Gastroesophageal sphincter (tissue), 4 donors: ENCODE measurements around the gene JAG2. TPM values are rescaled to one million over a fixed set of nuclear protein-coding genes. Genes with fewer than 3 reads are reported as not detected.

Experiments used
- ATAC-seq: fragments of 150-250 bp; one replicate; pipeline ENCODE4 v1.9.1; 2016; ENCODE audit warnings: mild to moderate bottlenecking, moderate library complexity
- H3K27ac ChIP-seq, 4 donors: fragments of 200-600 bp; sonication (generic) in 3 of 4; 1 replicate in 3 of 4; 2 replicates in 1 of 4; pipeline ENCODE4 v1.5.1; 2016 to 2019
- H3K27me3 ChIP-seq: fragments of 200-600 bp; sonication (generic); one replicate; pipeline ENCODE4 v1.5.1; 2019
- H3K36me3 ChIP-seq, 2 donors: fragments of 200-600 bp; sonication (generic); one replicate each; pipeline ENCODE4 v1.5.1; 2019; ENCODE audit warnings: control low read depth in 1 of 2
- H3K4me1 ChIP-seq, 3 donors: fragments of 200-600 bp; sonication (generic); 1 replicate in 2 of 3; 2 replicates in 1 of 3; pipeline ENCODE4 v1.5.1; 2016 to 2019; ENCODE audit warnings: control low read depth in 2 of 3
- H3K4me3 ChIP-seq, 2 donors: fragments of 200-600 bp; sonication (generic); one replicate each; pipeline ENCODE4 v1.5.1; 2019; ENCODE audit warnings: mild to moderate bottlenecking in 1 of 2, moderate library complexity in 1 of 2
- H3K9me3 ChIP-seq, 3 donors: fragments of 200-600 bp; sonication (generic); one replicate each; pipeline ENCODE4 v1.5.1; 2017 to 2019; ENCODE audit warnings: control low read depth in 2 of 3
- EP300 ChIP-seq: sonication (generic); formaldehyde crosslinking; IDR thresholded peaks from one replicate; pipeline ENCODE4 v1.6.1; 2017; ENCODE audit warnings: antibody characterized with exemption, mild to moderate bottlenecking
- POLR2A ChIP-seq, 2 donors: fragments of 450-650 bp; IDR thresholded peaks; one replicate each; pipeline ENCODE4 v1.6.1; 2017; ENCODE audit warnings: antibody characterized with exemption in 2 of 2, mild to moderate bottlenecking in 2 of 2, moderate library complexity in 1 of 2
- POLR2AphosphoS5 ChIP-seq: sonication (generic); formaldehyde crosslinking; IDR thresholded peaks from one replicate; pipeline ENCODE4 v1.6.1; 2017; ENCODE audit warnings: antibody characterized with exemption
- WGBS, 2 donors: methylation state at CpG; one replicate each; pipeline ENCODE4 v1.1.5; 2018; ENCODE audit warnings: low coverage in 1 of 2; 5-methylcytosine and 5-hydroxymethylcytosine counted together
- total RNA-seq, 4 donors: library from RNA; depleted of rRNA; stranded (reverse); fragments of >200 nt; gene quantifications; one replicate each; pipeline ENCODE4 v1.1.0, GENCODE V29; 2016
- TF ChIP-seq, protein P1 (sequence below), 4 experiments: fragments of 200-600 bp in 2 of 4; fragments of 450-650 bp in 2 of 4; sonication (generic) in 1 of 4; IDR thresholded peaks; one replicate each; pipeline ENCODE4 v1.5.1; 2017 to 2019; ENCODE audit warnings: antibody characterized with exemption in 4 of 4, mild to moderate bottlenecking in 2 of 4, moderate library complexity in 2 of 4

JAG2 gene
- total RNA-seq, 4 donors from 2014 or later: 3.7 to 18.8 (median 14.5) TPM

DNA sequence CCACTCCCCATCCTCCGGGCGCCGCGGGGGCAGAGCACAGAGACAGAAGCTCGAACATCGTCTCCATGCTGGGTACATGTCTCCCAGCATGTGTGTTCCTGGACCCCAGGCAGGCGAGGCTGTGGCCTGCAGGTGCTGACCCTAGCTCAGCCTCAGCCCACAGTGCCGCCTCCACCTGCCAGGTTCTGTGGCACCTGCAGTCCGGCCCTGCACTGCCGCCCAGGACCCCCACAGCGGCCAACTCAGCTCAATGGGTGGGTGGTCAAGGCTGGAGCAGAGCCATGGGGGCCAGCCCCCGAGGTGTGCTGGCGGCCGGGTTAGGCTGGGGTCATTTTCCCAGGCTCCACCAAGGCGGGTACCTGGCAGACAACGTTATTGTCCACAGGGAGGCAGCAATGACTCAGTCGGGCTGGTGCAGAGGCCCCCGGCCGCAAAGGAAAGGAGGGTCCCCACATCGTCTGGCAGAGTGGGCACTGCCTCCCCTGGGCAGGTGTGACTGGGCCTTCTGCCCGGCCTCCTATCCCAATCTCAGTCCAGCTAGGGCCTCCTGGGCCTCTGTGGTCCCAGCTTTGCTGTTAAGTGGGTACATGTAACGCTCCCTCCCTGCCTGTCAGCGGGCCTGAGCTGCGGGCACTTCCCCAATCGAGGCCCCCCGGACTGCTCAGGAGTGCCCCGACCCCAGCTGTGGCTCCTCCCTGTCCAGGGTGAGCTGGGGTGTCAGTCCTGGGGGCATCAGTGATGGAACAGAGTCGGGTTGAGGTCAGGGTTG lies 32.8 kb upstream of the JAG2 start:
- no peaks in the 10 kb centered on the region for H3K9me3 ChIP-seq
- WGBS, 2 donors: no CpG with 5 or more reads among the region's 28 CpGs
- H3K36me3 ChIP-seq: no peaks in the 10 kb centered on the region
- H3K4me1 ChIP-seq: peaks cover 0 to 76% (median 26%) of the 10 kb centered on the region in 3 donors
- no peak for ATAC-seq
- H3K27ac ChIP-seq: peak overlapping the region in 2 of 4 donors; percentile 20 to 33
- no peak for TF ChIP-seq EP300
- no peak for TF ChIP-seq POLR2AphosphoS5
- TF ChIP-seq, protein P1, sequence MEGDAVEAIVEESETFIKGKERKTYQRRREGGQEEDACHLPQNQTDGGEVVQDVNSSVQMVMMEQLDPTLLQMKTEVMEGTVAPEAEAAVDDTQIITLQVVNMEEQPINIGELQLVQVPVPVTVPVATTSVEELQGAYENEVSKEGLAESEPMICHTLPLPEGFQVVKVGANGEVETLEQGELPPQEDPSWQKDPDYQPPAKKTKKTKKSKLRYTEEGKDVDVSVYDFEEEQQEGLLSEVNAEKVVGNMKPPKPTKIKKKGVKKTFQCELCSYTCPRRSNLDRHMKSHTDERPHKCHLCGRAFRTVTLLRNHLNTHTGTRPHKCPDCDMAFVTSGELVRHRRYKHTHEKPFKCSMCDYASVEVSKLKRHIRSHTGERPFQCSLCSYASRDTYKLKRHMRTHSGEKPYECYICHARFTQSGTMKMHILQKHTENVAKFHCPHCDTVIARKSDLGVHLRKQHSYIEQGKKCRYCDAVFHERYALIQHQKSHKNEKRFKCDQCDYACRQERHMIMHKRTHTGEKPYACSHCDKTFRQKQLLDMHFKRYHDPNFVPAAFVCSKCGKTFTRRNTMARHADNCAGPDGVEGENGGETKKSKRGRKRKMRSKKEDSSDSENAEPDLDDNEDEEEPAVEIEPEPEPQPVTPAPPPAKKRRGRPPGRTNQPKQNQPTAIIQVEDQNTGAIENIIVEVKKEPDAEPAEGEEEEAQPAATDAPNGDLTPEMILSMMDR (IDR thresholded peaks at IDR 0.05): no peak
- no peak for TF ChIP-seq POLR2A (IDR thresholded peaks at IDR 0.05)
- H3K27me3 ChIP-seq: peaks cover 59% of the 10 kb centered on the region
- H3K4me3 ChIP-seq: no peak overlapping the region

DNA sequence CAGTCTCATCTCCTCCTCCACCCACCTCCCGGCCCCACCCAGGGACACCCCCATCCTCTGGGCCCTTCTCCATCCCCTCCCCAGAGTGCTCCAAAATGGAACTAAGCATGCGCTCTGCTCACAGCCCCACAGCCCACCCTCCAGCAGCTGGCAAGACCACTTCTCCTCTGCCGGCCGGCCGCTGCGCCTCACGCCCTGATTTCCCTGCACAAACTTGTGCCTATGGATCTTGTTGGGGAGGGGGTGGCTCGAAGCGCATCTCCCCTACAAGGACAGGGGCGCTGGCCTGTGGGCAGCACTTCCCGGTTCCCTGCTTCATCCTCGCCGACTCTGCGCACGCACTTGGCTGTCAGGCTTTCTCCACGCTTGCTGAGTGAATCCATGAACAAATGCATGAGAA lies 32.1 kb upstream of the JAG2 start:
- H3K9me3 ChIP-seq: no peaks in the 10 kb centered on the region
- no peaks in the 10 kb centered on the region for H3K36me3 ChIP-seq
- H3K27me3 ChIP-seq: peaks cover 66% of the 10 kb centered on the region
- H3K4me3 ChIP-seq: no peak overlapping the region
- WGBS, 2 donors: 56 to 69% methylated on average over 3 to 6 of the region's 16 CpGs
- TF ChIP-seq EP300 (no peak), POLR2A (IDR thresholded peaks at IDR 0.05) (no peak), POLR2AphosphoS5 (no peak)
- TF ChIP-seq, protein P1 (IDR thresholded peaks at IDR 0.05): no peak
- no peak overlapping the region for H3K27ac ChIP-seq
- peaks cover 0 to 79% (median 33%) of the 10 kb centered on the region in 3 donors for H3K4me1 ChIP-seq
- ATAC-seq: no peak

DNA sequence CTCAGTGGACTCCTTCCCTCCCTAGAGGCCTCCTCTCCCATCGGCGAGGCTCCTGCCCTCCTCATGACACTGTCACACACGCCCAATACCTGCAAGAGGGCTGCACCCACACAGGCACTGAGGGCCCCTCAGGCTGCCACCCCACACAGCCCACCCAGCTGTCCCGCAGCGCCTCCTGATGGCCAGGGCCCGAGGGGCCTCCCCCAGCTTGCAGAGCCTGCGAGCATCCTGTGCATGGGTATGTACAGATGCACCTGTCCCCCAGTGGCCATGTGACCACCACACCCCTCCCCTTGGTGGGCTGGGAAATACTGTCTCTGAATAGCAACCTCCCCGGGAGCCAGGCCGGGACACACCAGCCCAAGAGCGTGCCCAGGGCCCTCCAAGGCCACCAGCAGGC lies 31.5 kb upstream of the JAG2 start:
- TF ChIP-seq POLR2AphosphoS5 (no peak), EP300 (no peak), POLR2A (IDR thresholded peaks at IDR 0.05) (no peak)
- TF ChIP-seq, protein P1 (IDR thresholded peaks at IDR 0.05): no peak
- Histone ChIP-seq H3K27me3 (peaks cover 72% of the 10 kb centered on the region), H3K4me3 (no peak overlapping the region), H3K9me3 (no peaks in the 10 kb centered on the region), H3K27ac (no peak overlapping the region), H3K36me3 (no peaks in the 10 kb centered on the region), H3K4me1 (peaks cover 0 to 79% (median 34%) of the 10 kb centered on the region in 3 donors)
- no peak for ATAC-seq
- 85 to 86% methylated on average over 2 to 4 of the region's 10 CpGs for WGBS, 2 donors

DNA sequence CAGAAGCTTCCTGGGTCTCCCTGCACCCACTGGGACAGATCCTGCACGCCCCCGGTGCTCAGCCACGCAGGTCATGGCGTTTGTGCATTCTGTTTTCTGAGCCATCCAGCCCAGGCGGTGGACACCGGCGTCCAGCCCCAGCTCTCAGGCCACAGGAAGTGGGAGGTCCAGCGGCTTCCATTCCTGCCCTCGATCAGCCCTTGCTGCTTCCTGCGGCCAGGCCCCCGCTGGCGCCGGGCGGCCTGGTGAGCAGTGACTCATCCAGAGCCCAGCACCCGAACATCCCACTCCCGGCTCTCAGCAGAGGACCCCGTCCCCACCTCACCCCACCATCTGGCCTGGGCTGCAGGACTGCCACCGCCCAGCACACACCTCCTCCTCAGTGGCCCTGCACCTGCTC lies 30.5 kb upstream of the JAG2 start:
- TF ChIP-seq POLR2AphosphoS5 (no peak), EP300 (no peak), POLR2A (IDR thresholded peaks at IDR 0.05) (no peak)
- TF ChIP-seq, protein P1 (IDR thresholded peaks at IDR 0.05): no peak
- no peak for ATAC-seq
- Histone ChIP-seq H3K27ac (peak overlapping the region in 3 of 4 donors; percentile 39 to 62 (median 47)), H3K4me3 (no peak overlapping the region), H3K4me1 (peaks cover 0 to 79% (median 27%) of the 10 kb centered on the region in 3 donors), H3K27me3 (peaks cover 81% of the 10 kb centered on the region), H3K36me3 (no peaks in the 10 kb centered on the region), H3K9me3 (no peaks in the 10 kb centered on the region)
- WGBS, 2 donors: no CpG with 5 or more reads among the region's 18 CpGs

DNA sequence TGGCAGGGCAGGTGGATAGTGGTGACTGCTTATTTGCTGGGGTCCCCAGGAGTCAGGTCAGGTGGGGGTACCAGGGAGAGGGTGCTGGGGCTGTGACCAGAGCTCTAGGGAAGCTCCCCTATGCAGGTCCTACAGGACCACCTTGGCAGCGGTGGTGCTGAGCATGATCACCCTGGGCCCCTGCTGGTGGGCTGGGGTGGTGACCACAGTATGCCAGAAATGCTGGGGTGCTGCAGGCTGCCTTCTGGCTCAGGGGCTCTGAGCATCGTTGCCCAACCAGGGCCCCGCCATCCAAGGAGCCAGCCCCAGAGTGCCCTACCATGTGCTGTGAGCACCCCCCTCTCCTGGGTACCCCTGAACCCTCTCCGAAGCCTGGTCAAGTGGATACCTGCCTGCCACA lies 30.0 kb upstream of the JAG2 start:
- Histone ChIP-seq H3K27me3 (peaks cover 86% of the 10 kb centered on the region), H3K4me3 (no peak overlapping the region), H3K4me1 (peaks cover 0 to 79% (median 28%) of the 10 kb centered on the region in 3 donors), H3K36me3 (no peaks in the 10 kb centered on the region), H3K27ac (peak overlapping the region in 3 of 4 donors; percentile 39 to 62 (median 47)), H3K9me3 (no peaks in the 10 kb centered on the region)
- no peak for TF ChIP-seq POLR2A (IDR thresholded peaks at IDR 0.05)
- no peak for TF ChIP-seq POLR2AphosphoS5
- TF ChIP-seq, protein P1 (IDR thresholded peaks at IDR 0.05): no peak
- no peak for TF ChIP-seq EP300
- WGBS, 2 donors: no CpG with 5 or more reads among the region's 4 CpGs
- ATAC-seq: no peak
